OCI-LY3 (cell line): ENCODE results near the gene C2orf68.

Source experiments
- H2AFZ ChIP-seq: fragments of 200-600, 300-600 bp; shearing (Covaris generic); 2 replicates; pipeline ENCODE4 v1.6.0; 2014; ENCODE audit warnings: antibody characterized with exemption, low read depth, low read length
- H3K27ac ChIP-seq: fragments of 200-600, 300-600 bp; sonication (generic); 2 replicates; pipeline ENCODE4 v1.5.1; 2014; ENCODE audit warnings: mild to moderate bottlenecking, low read length, moderate library complexity, mixed read lengths
- H3K27me3 ChIP-seq: fragments of 200-600, 300-600 bp; sonication (generic); 2 replicates; pipeline ENCODE4 v1.6.1; 2014; ENCODE audit warnings: low read depth, low read length, mixed read lengths
- H3K36me3 ChIP-seq: fragments of 200-600, 300-600 bp; sonication (generic); replicated peaks from 2 replicates; pipeline ENCODE3; 2014; ENCODE audit warnings: low read depth, low read length, mixed read lengths
- H3K4me1 ChIP-seq: fragments of 300-600, 200-600 bp; sonication (generic); 2 replicates; pipeline ENCODE4 v1.6.1; 2014; ENCODE audit warnings: low read length, mixed read lengths
- H3K4me2 ChIP-seq: fragments of 200-600, 300-600 bp; sonication (generic); 2 replicates; pipeline ENCODE4 v1.6.1; 2014; ENCODE audit warnings: low read length, mixed read lengths
- H3K4me3 ChIP-seq: fragments of 300-600, 200-600 bp; sonication (generic); 2 replicates; pipeline ENCODE4 v1.5.1; 2014; ENCODE audit warnings: antibody characterized with exemption, mild to moderate bottlenecking, low read length, moderate library complexity
- H3K79me2 ChIP-seq: fragments of 300-600, 200-600 bp; shearing (Covaris generic); 2 replicates; pipeline ENCODE4 v1.6.1; 2014; ENCODE audit warnings: mild to moderate bottlenecking, low read length, mixed read lengths
- H3K9ac ChIP-seq: fragments of 300-600, 200-600 bp; shearing (Covaris generic); 2 replicates; pipeline ENCODE4 v1.6.0; 2014; ENCODE audit warnings: mild to moderate bottlenecking, low read length, moderate library complexity
- H3K9me3 ChIP-seq: fragments of 200-600, 300-600 bp; shearing (Covaris generic); 2 replicates; pipeline ENCODE4 v1.6.1; 2014; ENCODE audit warnings: low read length, mixed read lengths; ENCODE audit not compliant: insufficient read depth
- H4K20me1 ChIP-seq: fragments of 200-600, 300-600 bp; sonication (generic); 2 replicates; pipeline ENCODE4 v1.6.1; 2016; ENCODE audit warnings: low read length, mixed read lengths; ENCODE audit not compliant: insufficient read depth
- EZH2phosphoT487 ChIP-seq: fragments of 200-600 bp; shearing (Covaris generic); IDR thresholded peaks from 2 replicates; pipeline ENCODE4 v1.6.1; 2018; ENCODE audit warnings: antibody characterized with exemption, mixed run types, low read depth
- TF ChIP-seq, protein P1 (sequence below): fragments of 200-600, 300-600 bp; sonication (generic); IDR thresholded peaks from 2 replicates; pipeline ENCODE4 v1.5.1; 2014; ENCODE audit warnings: antibody characterized with exemption, low read length, low read depth

The C2orf68 gene

DNA sequence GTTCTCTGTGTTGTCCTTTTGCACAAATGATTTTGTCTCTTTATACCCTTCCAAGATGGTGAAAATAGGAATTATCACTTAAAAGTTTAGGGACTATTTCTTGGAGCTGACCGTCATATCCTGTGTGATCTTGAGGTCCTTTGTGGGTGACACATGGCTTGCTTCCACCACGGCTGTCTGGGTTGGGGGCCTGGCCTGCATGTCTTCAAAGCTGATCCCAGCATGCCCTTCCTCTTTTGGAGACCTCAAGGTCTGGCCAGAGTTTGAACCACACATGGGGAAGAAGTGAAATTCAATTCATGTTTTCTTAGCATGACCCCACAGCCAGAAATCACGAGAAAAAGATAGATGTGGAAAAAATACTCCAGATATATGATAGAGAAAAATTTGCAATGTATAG lies 42.1 kb upstream of the C2orf68 start:
- H3K79me2 ChIP-seq = no peaks in the 10 kb centered on the region
- no peak for TF ChIP-seq EZH2phosphoT487
- TF ChIP-seq, protein P1, sequence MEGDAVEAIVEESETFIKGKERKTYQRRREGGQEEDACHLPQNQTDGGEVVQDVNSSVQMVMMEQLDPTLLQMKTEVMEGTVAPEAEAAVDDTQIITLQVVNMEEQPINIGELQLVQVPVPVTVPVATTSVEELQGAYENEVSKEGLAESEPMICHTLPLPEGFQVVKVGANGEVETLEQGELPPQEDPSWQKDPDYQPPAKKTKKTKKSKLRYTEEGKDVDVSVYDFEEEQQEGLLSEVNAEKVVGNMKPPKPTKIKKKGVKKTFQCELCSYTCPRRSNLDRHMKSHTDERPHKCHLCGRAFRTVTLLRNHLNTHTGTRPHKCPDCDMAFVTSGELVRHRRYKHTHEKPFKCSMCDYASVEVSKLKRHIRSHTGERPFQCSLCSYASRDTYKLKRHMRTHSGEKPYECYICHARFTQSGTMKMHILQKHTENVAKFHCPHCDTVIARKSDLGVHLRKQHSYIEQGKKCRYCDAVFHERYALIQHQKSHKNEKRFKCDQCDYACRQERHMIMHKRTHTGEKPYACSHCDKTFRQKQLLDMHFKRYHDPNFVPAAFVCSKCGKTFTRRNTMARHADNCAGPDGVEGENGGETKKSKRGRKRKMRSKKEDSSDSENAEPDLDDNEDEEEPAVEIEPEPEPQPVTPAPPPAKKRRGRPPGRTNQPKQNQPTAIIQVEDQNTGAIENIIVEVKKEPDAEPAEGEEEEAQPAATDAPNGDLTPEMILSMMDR = no peak
- H3K36me3 ChIP-seq = peaks cover 30% of the 10 kb centered on the region
- H2AFZ ChIP-seq = no peak overlapping the region
- no peaks in the 10 kb centered on the region for H3K27me3 ChIP-seq
- no peak overlapping the region for H3K27ac ChIP-seq
- no peaks in the 10 kb centered on the region for H3K4me1 ChIP-seq
- no peaks in the 10 kb centered on the region for H4K20me1 ChIP-seq
- no peak overlapping the region for H3K4me2 ChIP-seq
- no peaks in the 10 kb centered on the region for H3K9me3 ChIP-seq
- H3K9ac ChIP-seq = no peak overlapping the region
- H3K4me3 ChIP-seq = no peak overlapping the region

DNA sequence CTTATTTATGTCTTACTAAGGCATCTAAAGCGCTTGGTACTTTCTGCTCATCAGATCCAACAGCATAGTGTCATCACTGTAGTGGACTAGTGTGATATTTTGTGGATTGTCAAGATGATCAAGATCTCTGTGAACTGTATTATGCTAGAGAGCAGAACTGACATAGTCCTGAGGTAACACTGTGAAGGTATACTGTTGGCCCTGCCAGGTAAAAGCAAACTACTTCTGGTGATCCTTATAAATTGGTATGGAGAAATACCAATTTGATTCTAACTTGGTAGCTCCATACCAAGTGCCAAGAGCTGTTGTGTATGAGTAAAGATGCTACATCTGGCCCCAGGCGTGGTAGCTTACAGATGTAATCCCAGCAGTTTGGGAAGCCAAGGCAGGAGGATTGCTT lies 40.2 kb upstream of the C2orf68 start:
- Histone ChIP-seq H3K4me2 (no peak overlapping the region), H3K9me3 (no peaks in the 10 kb centered on the region)

DNA sequence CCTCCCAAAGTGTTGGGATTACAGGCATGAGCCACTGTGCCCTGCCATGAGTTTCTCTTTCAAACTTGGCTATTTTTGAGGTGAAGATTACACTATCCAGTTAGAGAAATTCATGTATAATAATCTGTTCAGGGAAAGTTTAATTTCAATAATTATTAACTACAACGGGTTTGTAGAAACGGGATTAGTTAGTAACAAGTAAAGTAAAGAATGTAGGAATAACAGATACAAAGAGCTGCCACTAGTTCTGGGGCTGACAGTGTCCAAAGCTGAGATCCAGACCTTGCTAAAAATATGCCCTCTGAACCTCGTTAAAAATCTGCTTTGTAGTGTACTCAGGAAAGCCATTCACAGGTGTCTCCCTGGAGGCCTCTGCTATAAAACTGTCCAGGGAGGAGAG lies 39.2 kb upstream of the C2orf68 start:
- Histone ChIP-seq H3K4me1 (peaks cover 20% of the 10 kb centered on the region), H3K36me3 (peaks cover 49% of the 10 kb centered on the region)

More for the DNA sequence above, 40.2 kb upstream of the C2orf68 start:
- H4K20me1 ChIP-seq = peaks cover 11% of the 10 kb centered on the region
- H3K27ac ChIP-seq = no peak overlapping the region
- H3K36me3 ChIP-seq = peaks cover 44% of the 10 kb centered on the region
- peaks cover 18% of the 10 kb centered on the region for H3K4me1 ChIP-seq
- no peak overlapping the region for H2AFZ ChIP-seq
- TF ChIP-seq, protein P1 = no peak
- TF ChIP-seq EZH2phosphoT487 = no peak
- H3K79me2 ChIP-seq = no peaks in the 10 kb centered on the region
- no peak overlapping the region for H3K4me3 ChIP-seq
- H3K9ac ChIP-seq = no peak overlapping the region
- H3K27me3 ChIP-seq = no peaks in the 10 kb centered on the region

DNA sequence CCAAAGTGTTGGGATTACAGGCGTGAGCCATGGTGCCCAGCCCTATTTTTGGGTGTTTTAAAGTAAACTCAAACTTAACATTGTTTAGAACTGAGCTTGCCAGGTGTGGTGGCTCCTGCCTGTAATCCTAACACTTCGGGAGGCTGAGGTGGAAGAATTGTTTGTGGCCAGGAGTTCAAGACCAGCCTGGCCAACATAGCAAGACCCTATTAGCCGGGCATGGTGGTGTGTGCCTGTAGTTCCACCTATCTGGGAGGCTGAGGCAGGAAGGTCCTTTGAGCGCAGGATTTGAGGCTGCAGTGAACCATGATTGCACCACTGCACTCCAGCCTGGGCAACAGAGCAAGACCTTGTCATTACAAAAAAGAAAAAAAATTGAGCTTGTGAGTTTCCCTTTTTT lies 38.6 kb upstream of the C2orf68 start:
- H3K9ac ChIP-seq = no peak overlapping the region
- no peak overlapping the region for H3K27ac ChIP-seq
- peaks cover 55% of the 10 kb centered on the region for H3K36me3 ChIP-seq
- no peaks in the 10 kb centered on the region for H3K79me2 ChIP-seq
- H4K20me1 ChIP-seq = peaks cover 11% of the 10 kb centered on the region
- TF ChIP-seq, protein P1 = no peak
- no peak for TF ChIP-seq EZH2phosphoT487
- H3K4me1 ChIP-seq = peaks cover 20% of the 10 kb centered on the region
- no peak overlapping the region for H3K4me2 ChIP-seq
- H3K9me3 ChIP-seq = no peaks in the 10 kb centered on the region
- H3K27me3 ChIP-seq = no peaks in the 10 kb centered on the region
- no peak overlapping the region for H2AFZ ChIP-seq
- H3K4me3 ChIP-seq = no peak overlapping the region

More for the DNA sequence above, 39.2 kb upstream of the C2orf68 start:
- no peak overlapping the region for H2AFZ ChIP-seq
- H3K27ac ChIP-seq = no peak overlapping the region
- H3K4me2 ChIP-seq = no peak overlapping the region
- H4K20me1 ChIP-seq = peaks cover 11% of the 10 kb centered on the region
- no peaks in the 10 kb centered on the region for H3K27me3 ChIP-seq
- TF ChIP-seq, protein P1 = no peak
- no peak for TF ChIP-seq EZH2phosphoT487
- no peak overlapping the region for H3K9ac ChIP-seq
- no peaks in the 10 kb centered on the region for H3K79me2 ChIP-seq
- no peaks in the 10 kb centered on the region for H3K9me3 ChIP-seq
- H3K4me3 ChIP-seq = no peak overlapping the region
